Thymus (tissue), 11 donors: ENCODE measurements around the gene PNN. TPM values are rescaled to one million over a fixed set of nuclear protein-coding genes. Genes with fewer than 3 reads are reported as not detected.
"Not testable (repeated sequence)": the region's sequence is repeated elsewhere in the genome, so short reads cannot be mapped to it uniquely, and the experiment has no call there.

ENCODE experiments used
- DNase-seq, 9 donors: peaks; one replicate each; pipeline ENCODE4 v3.0.0-alpha.2; 2013; ENCODE audit warnings: low spot score in 9 of 9, low read depth in 6 of 9, missing footprints in 1 of 9
- H3K27ac ChIP-seq, 2 donors: one replicate each; pipeline ENCODE4 v1.5.1; 2013; ENCODE audit warnings: control low read depth in 1 of 2, low read depth in 1 of 2, low read length in 1 of 2, mild to moderate bottlenecking in 1 of 2, moderate library complexity in 1 of 2
- H3K27me3 ChIP-seq, 2 donors: one replicate each; pipeline ENCODE4 v1.5.1; 2013; ENCODE audit warnings: low read length in 1 of 2; ENCODE audit not compliant: control insufficient read depth in 2 of 2, insufficient read depth in 1 of 2
- H3K36me3 ChIP-seq, 2 donors: one replicate each; pipeline ENCODE4 v1.5.1; 2013; ENCODE audit warnings: low read length in 1 of 2, mild to moderate bottlenecking in 1 of 2, moderate library complexity in 1 of 2; ENCODE audit not compliant: control insufficient read depth in 2 of 2, insufficient read depth in 2 of 2
- H3K4me1 ChIP-seq, 2 donors: one replicate each; pipeline ENCODE4 v1.5.1; 2013; ENCODE audit warnings: low read length in 2 of 2; ENCODE audit not compliant: control insufficient read depth in 2 of 2, insufficient read depth in 2 of 2
- H3K4me3 ChIP-seq, 2 donors: one replicate each; pipeline ENCODE4 v1.5.1; 2013; ENCODE audit warnings: low read length in 2 of 2, control low read depth in 1 of 2, mild to moderate bottlenecking in 1 of 2
- H3K9me3 ChIP-seq, 2 donors: one replicate each; pipeline ENCODE4 v1.5.1; 2013; ENCODE audit warnings: low read length in 1 of 2, mild to moderate bottlenecking in 1 of 2; ENCODE audit not compliant: control insufficient read depth in 2 of 2, insufficient read depth in 1 of 2
- WGBS: extraction: QIAGEN DNeasy Blood & Tissue Kit; methylation state at CpG from one replicate; pipeline ENCODE4 v1.1.7; 2013; 5-methylcytosine and 5-hydroxymethylcytosine counted together
- polyA plus RNA-seq: library from polyadenylated mRNA; stranded (reverse); fragments of 200-250 nt; gene quantifications from one replicate; pipeline ENCODE4 v1.2.3, GENCODE V29; 2013
- total RNA-seq: library from RNA; stranded (reverse); fragments of 120-200 nt; gene quantifications from one replicate; pipeline ENCODE4 v1.2.4, GENCODE V29; 2013
- donor health status: healthy.

The PNN gene
- total and polyA plus RNA-seq, 2 donors = 45.2 to 68.3 TPM

GRCh38 chr14:39231751-39232553, 56.9 kb downstream of the PNN start:
- H3K9me3 ChIP-seq, H3K27ac ChIP-seq, H3K4me3 ChIP-seq, H3K27me3 ChIP-seq, H3K4me1 ChIP-seq, H3K36me3 ChIP-seq: not testable (repeated sequence)
- DNase-seq = peak in 7 of 9 donors; percentile 8 to 64 (median 24)
- 89% methylated on average over 11 of the region's 11 CpGs for WGBS

Other genes with a start within 250 kb of the PNN start
- gene SEC23A, start 72.0 kb upstream of the PNN start, total RNA-seq = 47.3 TPM
- 20.9 TPM for gene SEC23A, start 72.0 kb upstream of the PNN start, polyA plus RNA-seq
- gene GEMIN2, start 60.9 kb upstream of the PNN start, total RNA-seq = 29.8 TPM
- gene GEMIN2, start 60.9 kb upstream of the PNN start, polyA plus RNA-seq = 18.2 TPM
- 24.4 TPM for gene TRAPPC6B, start 4.9 kb upstream of the PNN start, total RNA-seq
- gene TRAPPC6B, start 4.9 kb upstream of the PNN start, polyA plus RNA-seq = 21.0 TPM
- 22.9 TPM for gene MIA2, start 58.7 kb downstream of the PNN start, total RNA-seq
- gene MIA2, start 58.7 kb downstream of the PNN start, polyA plus RNA-seq = 41.2 TPM